GM12875 (cell line): ENCODE data around the gene EYA3.

Experiments
- H3K4me3 ChIP-seq: one replicate; pipeline ENCODE4 v1.5.1; 2011; ENCODE audit warnings: low read depth, low read length, control low read depth
- CTCF ChIP-seq: IDR thresholded peaks from 2 replicates; pipeline ENCODE4 v1.5.1; 2011; ENCODE audit warnings: low read depth, mild to moderate bottlenecking, control low read depth, inconsistent platforms, low read length, moderate library complexity, borderline replicate concordance; ENCODE audit not compliant: insufficient read depth

The EYA3 gene

GRCh38 chr1:28132171-28133167 lies 44.1 kb upstream of the EYA3 start:
- H3K4me3 ChIP-seq = no peak overlapping the region
- no peak for TF ChIP-seq CTCF

- no peak for TF ChIP-seq CTCF
- no peak overlapping the region for H3K4me3 ChIP-seq
These were observed 42.5 kb upstream of the EYA3 start for GRCh38 chr1:28130901-28131300.

DNA sequence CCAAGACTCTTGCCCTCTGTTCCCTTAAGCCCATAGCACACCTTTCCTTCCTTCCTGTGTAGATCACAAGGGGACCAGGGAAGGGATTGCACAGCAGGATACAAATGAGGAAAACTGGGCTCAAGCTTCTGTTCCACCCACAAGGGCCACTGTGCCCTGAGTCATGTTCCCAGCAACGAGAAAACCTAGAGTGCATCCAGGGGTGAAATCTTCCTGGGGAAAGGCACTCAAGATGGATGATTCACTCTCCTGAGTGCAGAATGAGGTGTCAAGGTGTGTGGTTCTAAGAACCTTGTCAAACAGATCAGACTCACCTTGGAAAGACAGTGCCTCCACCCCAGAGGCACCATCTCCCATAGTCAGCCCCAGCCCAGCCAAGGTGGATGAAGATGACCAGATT lies 40.7 kb upstream of the EYA3 start:
- H3K4me3 ChIP-seq = no peak overlapping the region
- no peak for TF ChIP-seq CTCF

GRCh38 chr1:28127617-28128257 lies 39.3 kb upstream of the EYA3 start:
- H3K4me3 ChIP-seq = no peak overlapping the region
- no peak for TF ChIP-seq CTCF

- no peak overlapping the region for H3K4me3 ChIP-seq
- no peak for TF ChIP-seq CTCF
These were observed 38.5 kb upstream of the EYA3 start for GRCh38 chr1:28126783-28127490.

DNA sequence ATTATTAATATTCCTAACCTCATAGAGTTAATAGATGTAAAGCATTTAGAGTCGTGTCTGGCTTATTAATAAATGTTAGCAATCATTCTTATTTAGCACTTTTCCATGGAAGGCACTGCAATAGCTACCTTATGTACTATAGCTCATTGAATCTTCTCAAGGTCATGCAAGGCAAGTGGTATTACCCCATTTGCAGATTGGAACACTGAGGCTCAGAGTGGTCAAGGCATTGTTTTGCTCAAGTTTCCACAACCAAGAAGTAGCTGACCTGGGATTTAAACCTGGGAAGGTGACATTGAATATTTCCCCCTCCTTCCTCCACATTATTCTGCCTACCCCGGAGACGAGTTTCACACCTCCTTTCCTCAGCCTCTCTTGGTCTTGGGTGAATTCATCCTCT lies 37.8 kb upstream of the EYA3 start:
- TF ChIP-seq CTCF = no peak
- no peak overlapping the region for H3K4me3 ChIP-seq
